ENCODE measurements around the gene F8A2. TPM values are rescaled to one million over a fixed set of nuclear protein-coding genes. Genes with fewer than 3 reads are reported as not detected.
"Not testable (repeated sequence)": the region's sequence is repeated elsewhere in the genome, so short reads cannot be mapped to it uniquely, and the experiment has no call there.

Gene F8A2
- total RNA-seq = not detected

GRCh38 chrX:155381843-155382528, at the start of gene F8A2:
Gene F8A2 (plus strand): TSS chrX:155382095. CDS start chrX:155382115, 20 bp downstream.
- H3K36me3 Mint-ChIP-seq (ENCODE audit: low read depth); H3K4me3 Mint-ChIP-seq; H3K9me3 Mint-ChIP-seq; DNase-seq; CTCF ChIA-PET; intact Hi-C loops (cut with micrococcal nuclease); H3K4me1 Mint-ChIP-seq (ENCODE audit: low read depth); H3K27ac Mint-ChIP-seq; H3K27me3 Mint-ChIP-seq (ENCODE audit: low read depth): not testable (repeated sequence)

- Mint-ChIP-seq H3K9me3 (no peaks in the 10 kb centered on the region), H3K4me1 (ENCODE audit: low read depth) (peaks cover 15% of the 10 kb centered on the region), H3K27ac (no peak overlapping the region), H3K4me3 (no peak overlapping the region), H3K27me3 (ENCODE audit: low read depth) (no peaks in the 10 kb centered on the region), H3K36me3 (ENCODE audit: low read depth) (no peaks in the 10 kb centered on the region)
- CTCF ChIA-PET = no interaction called here
- intact Hi-C loops (cut with micrococcal nuclease) = no loop called here
- DNase-seq = no peak
These were observed 48.3 kb upstream of the F8A2 start for GRCh38 chrX:155333544-155334100.

GRCh38 chrX:155334486-155335336, 47.2 kb upstream of the F8A2 start, which contains the start of gene CLIC2:
Gene CLIC2 (minus strand): TSS chrX:155334614. CDS start chrX:155334427, 187 bp downstream.
- intact Hi-C loops (cut with micrococcal nuclease) = no loop called here
- peak; percentile 43 for DNase-seq
- H3K4me3 Mint-ChIP-seq = no peak within 1 kb of the TSS
- no peaks in the 10 kb centered on the region for H3K27me3 Mint-ChIP-seq (ENCODE audit: low read depth)
- no peaks in the 10 kb centered on the region for H3K9me3 Mint-ChIP-seq
- CTCF ChIA-PET = no interaction called here
- no peaks in the 10 kb centered on the region for H3K36me3 Mint-ChIP-seq (ENCODE audit: low read depth)
- H3K4me1 Mint-ChIP-seq (ENCODE audit: low read depth) = peaks cover 15% of the 10 kb centered on the region
- no peak within 1 kb of the TSS for H3K27ac Mint-ChIP-seq

GRCh38 chrX:155335337-155335712, 46.6 kb upstream of the F8A2 start:
- peaks cover 15% of the 10 kb centered on the region for H3K4me1 Mint-ChIP-seq (ENCODE audit: low read depth)
- DNase-seq; H3K36me3 Mint-ChIP-seq (ENCODE audit: low read depth); CTCF ChIA-PET; H3K9me3 Mint-ChIP-seq; H3K27ac Mint-ChIP-seq; H3K27me3 Mint-ChIP-seq (ENCODE audit: low read depth); intact Hi-C loops (cut with micrococcal nuclease); H3K4me3 Mint-ChIP-seq: not testable (repeated sequence)

- H3K27ac Mint-ChIP-seq; CTCF ChIA-PET; H3K9me3 Mint-ChIP-seq; DNase-seq; H3K36me3 Mint-ChIP-seq (ENCODE audit: low read depth); intact Hi-C loops (cut with micrococcal nuclease); H3K4me1 Mint-ChIP-seq (ENCODE audit: low read depth); H3K4me3 Mint-ChIP-seq; H3K27me3 Mint-ChIP-seq (ENCODE audit: low read depth): not testable (repeated sequence)
These were observed 36.2 kb upstream of the F8A2 start for GRCh38 chrX:155345689-155346088.

GRCh38 chrX:155349448-155349847, 32.4 kb upstream of the F8A2 start:
- DNase-seq; CTCF ChIA-PET; H3K9me3 Mint-ChIP-seq; H3K36me3 Mint-ChIP-seq (ENCODE audit: low read depth); H3K4me3 Mint-ChIP-seq; H3K4me1 Mint-ChIP-seq (ENCODE audit: low read depth); H3K27me3 Mint-ChIP-seq (ENCODE audit: low read depth); H3K27ac Mint-ChIP-seq; intact Hi-C loops (cut with micrococcal nuclease): not testable (repeated sequence)

GRCh38 chrX:155363712-155364111, 18.2 kb upstream of the F8A2 start:
- H3K27ac Mint-ChIP-seq; H3K4me3 Mint-ChIP-seq; intact Hi-C loops (cut with micrococcal nuclease); H3K36me3 Mint-ChIP-seq (ENCODE audit: low read depth); H3K27me3 Mint-ChIP-seq (ENCODE audit: low read depth); H3K9me3 Mint-ChIP-seq; CTCF ChIA-PET; DNase-seq; H3K4me1 Mint-ChIP-seq (ENCODE audit: low read depth): not testable (repeated sequence)

GRCh38 chrX:155373777-155374458, 8.0 kb upstream of the F8A2 start:
- H3K27me3 Mint-ChIP-seq (ENCODE audit: low read depth); CTCF ChIA-PET; H3K36me3 Mint-ChIP-seq (ENCODE audit: low read depth); H3K9me3 Mint-ChIP-seq; H3K27ac Mint-ChIP-seq; intact Hi-C loops (cut with micrococcal nuclease); H3K4me1 Mint-ChIP-seq (ENCODE audit: low read depth); DNase-seq; H3K4me3 Mint-ChIP-seq: not testable (repeated sequence)

GRCh38 chrX:155379802-155380201, 2.1 kb upstream of the F8A2 start:
- intact Hi-C loops (cut with micrococcal nuclease); H3K9me3 Mint-ChIP-seq: not testable (repeated sequence)

GRCh38 chrX:155382529-155382967, 653 bp downstream of the F8A2 start:
- H3K9me3 Mint-ChIP-seq; intact Hi-C loops (cut with micrococcal nuclease); DNase-seq; H3K4me1 Mint-ChIP-seq (ENCODE audit: low read depth); CTCF ChIA-PET; H3K4me3 Mint-ChIP-seq; H3K27ac Mint-ChIP-seq; H3K36me3 Mint-ChIP-seq (ENCODE audit: low read depth); H3K27me3 Mint-ChIP-seq (ENCODE audit: low read depth): not testable (repeated sequence)

More at GRCh38 chrX:155379802-155380201, 2.1 kb upstream of the F8A2 start:
- DNase-seq; H3K27me3 Mint-ChIP-seq (ENCODE audit: low read depth); H3K36me3 Mint-ChIP-seq (ENCODE audit: low read depth); H3K4me3 Mint-ChIP-seq; H3K4me1 Mint-ChIP-seq (ENCODE audit: low read depth); H3K27ac Mint-ChIP-seq; CTCF ChIA-PET: not testable (repeated sequence)

GRCh38 chrX:155389634-155390033, 7.7 kb downstream of the F8A2 start:
- peaks cover 12% of the 10 kb centered on the region for H3K36me3 Mint-ChIP-seq (ENCODE audit: low read depth)
- H3K4me1 Mint-ChIP-seq (ENCODE audit: low read depth) = peaks cover 19% of the 10 kb centered on the region
- no peak for DNase-seq
- H3K27me3 Mint-ChIP-seq (ENCODE audit: low read depth) = no peaks in the 10 kb centered on the region
- CTCF ChIA-PET = no interaction called here
- no peak overlapping the region for H3K4me3 Mint-ChIP-seq
- no peak overlapping the region for H3K27ac Mint-ChIP-seq
- no peaks in the 10 kb centered on the region for H3K9me3 Mint-ChIP-seq
- intact Hi-C loops (cut with micrococcal nuclease) = no loop called here

GRCh38 chrX:155394747-155395276, 12.9 kb downstream of the F8A2 start:
- H3K36me3 Mint-ChIP-seq (ENCODE audit: low read depth) = peaks cover 10% of the 10 kb centered on the region
- H3K4me1 Mint-ChIP-seq (ENCODE audit: low read depth); H3K27ac Mint-ChIP-seq; H3K27me3 Mint-ChIP-seq (ENCODE audit: low read depth); CTCF ChIA-PET; H3K9me3 Mint-ChIP-seq; intact Hi-C loops (cut with micrococcal nuclease): not testable (repeated sequence)
- peak; percentile 6 for DNase-seq
- peak overlapping the region; percentile 36 for H3K4me3 Mint-ChIP-seq
